ENCODE data around the gene ARHGAP1. TPM values are rescaled to one million over a fixed set of nuclear protein-coding genes. Genes with fewer than 3 reads are reported as not detected.

Gene ARHGAP1
- total and polyA plus RNA-seq, 9 of the 15 experiments (the other 6 are each of a cell fraction or from before 2014, with no cell fraction given): 3.6 to 30.4 (median 8.2) TPM

- H3K9me3 ChIP-seq (replicated peaks; ENCODE audit: control insufficient read depth, insufficient read depth, low read depth, low read length): no peaks in the 10 kb centered on the region
- no TSS peak for BruUV-seq (replicated peaks)
- in situ Hi-C loops (cut with MboI) (no loop called here), intact Hi-C loops (cut with micrococcal nuclease) (no loop called here)
- ChIA-PET CTCF (ENCODE audit: low intra/inter-chr PET ratio) (no interaction called here), POLR2A (interaction anchor here (0.6 to 2.1 kb wide), 11 partner anchors 8 to 941 kb away, joined by 3 to 9 read pairs (median 3); no protein-coding TSS in a partner anchor)
- peaks cover 9% of the 10 kb centered on the region for H3K9me1 ChIP-seq (ENCODE audit: control insufficient read depth, insufficient read depth, low read length)
- H2AFZ ChIP-seq (ENCODE audit: low read depth, low read length): no peak overlapping the region
- no peak overlapping the region for H3K4me3 ChIP-seq
- no peaks in the 10 kb centered on the region for H3K79me2 ChIP-seq (ENCODE audit: control insufficient read depth, insufficient read depth, low read length)
- H3K4me2 ChIP-seq (ENCODE audit: insufficient read depth, low read length): no peak overlapping the region
- ATAC-seq (no peak), FAIRE-seq (no peak), DNase-seq (ENCODE audit: extremely low read depth in 1 of 4, low spot score in 3 of 4) (no peak)
- no peaks in the 10 kb centered on the region for H3K27me3 ChIP-seq (ENCODE audit: control insufficient read depth in 2 of 2, insufficient read depth in 2 of 2, low read length in 2 of 2)
- WGBS (ENCODE audit: insufficient coverage, low coverage, missing lambda C conversion rate): 61% methylated on average over 6 of the region's 6 CpGs
- no peak overlapping the region; a peak in 1 of 4 replicates for H3K9ac ChIP-seq (ENCODE audit: insufficient read depth in 1 of 2, low read depth in 2 of 2, low read length in 2 of 2)
- H4K20me1 ChIP-seq (replicated peaks; ENCODE audit: control insufficient read depth, insufficient read depth, low read length): no peaks in the 10 kb centered on the region
- H3K4me1 ChIP-seq (replicated peaks in 1 of 2; ENCODE audit: control insufficient read depth in 2 of 2, insufficient read depth in 2 of 2, low read length in 2 of 2): peaks cover 0 to 4% of the 10 kb centered on the region in 2 experiments; a peak in 1 of 5 replicates
- peaks cover 49% of the 10 kb centered on the region for H3K36me3 ChIP-seq (ENCODE audit: control insufficient read depth, insufficient read depth, low read length)
- H3K27ac ChIP-seq (ENCODE audit: extremely low read depth, low read depth, low read length): no peak overlapping the region
- no peak for TF ChIP-seq CBX5 (IDR thresholded peaks at IDR 0.05; ENCODE audit: borderline replicate concordance, low read depth)
- no peak for TF ChIP-seq BCL6 (CRISPR knock-in tag; IDR thresholded peaks at IDR 0.05)
- no peak for TF ChIP-seq ZNF696 (CRISPR knock-in tag; conservative IDR thresholded peaks at IDR 0.05)
- no peak for TF ChIP-seq ATF1 (CRISPR knock-in tag; IDR thresholded peaks at IDR 0.05)
- no peak for TF ChIP-seq ATF1 (tag; IDR thresholded peaks at IDR 0.05)
- no peak for TF ChIP-seq CHD7 (IDR thresholded peaks at IDR 0.05; ENCODE audit: low read depth, low read length)
- TF ChIP-seq ZNF518B (CRISPR knock-in tag; IDR thresholded peaks at IDR 0.05): no peak
Measured at GRCh38 chr11:46673713-46674462, 26.5 kb downstream of the ARHGAP1 start.
